ENCODE results near the gene RIN3. TPM values are rescaled to one million over a fixed set of nuclear protein-coding genes. Genes with fewer than 3 reads are reported as not detected.

The RIN3 gene
- total and polyA plus RNA-seq, 2 of the 4 experiments (the other 2 are of a cell fraction): 2.5 to 11.1 TPM

GRCh38 chr14:92716131-92716530 lies 202.6 kb downstream of the RIN3 start:
- Histone ChIP-seq H4K8ac (ENCODE audit: low read depth in 2 of 2, low read length in 2 of 2) (no peak overlapping the region), H3K18ac (ENCODE audit: low read depth, low read length) (no peak overlapping the region), H4K5ac (ENCODE audit: low read depth, low read length) (no peak overlapping the region), H4K91ac (ENCODE audit: insufficient read depth, low read depth, low read length) (no peak overlapping the region), H3K36me3 (ENCODE audit: control insufficient read depth, insufficient read depth, low read length) (no peaks in the 10 kb centered on the region), H4K20me1 (ENCODE audit: insufficient read depth, low read length) (no peaks in the 10 kb centered on the region), H2AK9ac (replicated peaks; ENCODE audit: low read depth, low read length, poor library complexity) (no peak overlapping the region), H3K4me2 (ENCODE audit: low read depth, low read length) (no peak overlapping the region), H2BK120ac (ENCODE audit: low read depth, low read length) (no peak overlapping the region), H2AK5ac (ENCODE audit: low read depth, low read length) (no peak overlapping the region), H2BK5ac (ENCODE audit: low read depth, low read length, poor library complexity, severe bottlenecking) (no peak overlapping the region), H3K4me3 (ENCODE audit: insufficient read depth, low read depth, low read length) (no peak overlapping the region), H3K27me3 (ENCODE audit: control insufficient read depth, insufficient read depth, low read length) (no peaks in the 10 kb centered on the region), H3K56ac (ENCODE audit: extremely low read depth, insufficient read depth, low read length) (no peak overlapping the region), H2BK20ac (ENCODE audit: low read depth, low read length) (no peak overlapping the region), H3K23ac (ENCODE audit: low read depth, low read length) (no peak overlapping the region), H2AFZ (replicated peaks; ENCODE audit: low read length, poor library complexity) (no peak overlapping the region), H2BK15ac (ENCODE audit: low read depth, low read length) (no peak overlapping the region), H3K4me1 (ENCODE audit: control insufficient read depth, insufficient read depth, low read length) (peaks cover 6% of the 10 kb centered on the region), H3K9me1 (ENCODE audit: insufficient read depth, low read length) (no peaks in the 10 kb centered on the region), H3K4ac (ENCODE audit: low read depth, low read length) (no peak overlapping the region), H3K9me3 (ENCODE audit: control insufficient read depth, insufficient read depth, low read length) (no peaks in the 10 kb centered on the region), H3K79me1 (ENCODE audit: low read depth in 1 of 2, low read length in 2 of 2) (no peaks in the 10 kb centered on the region), H3K9ac (ENCODE audit: low read depth, low read length) (no peak overlapping the region), H3K14ac (replicated peaks; ENCODE audit: low read depth, low read length) (no peak overlapping the region), H3K27ac (ENCODE audit: insufficient read depth, low read length) (no peak overlapping the region)
- ChIA-PET CTCF (interaction anchor here (1.6 kb wide), 1 partner anchor 29 kb away, joined by 5 read pairs; no protein-coding TSS in a partner anchor), POLR2A (ENCODE audit: unreplicated experiment) (no interaction called here)
- 76% methylated on average over 8 of the region's 10 CpGs; no CpG with 5 or more reads in 1 of the 2 experiments for WGBS, 2 experiments (ENCODE audit: extremely low coverage in 2 of 2, insufficient read length in 1 of 2)
- BruUV-seq (replicated peaks): no TSS peak
- no peak for DNase-seq
- dilution Hi-C loops (cut with HindIII; ENCODE audit: low sequenced_read_pairs, unreplicated experiment): no loop called here
- ATAC-seq (ENCODE audit: low read depth): no peak
- intact Hi-C loops (cut with micrococcal nuclease): no loop called here
- in situ Hi-C loops (cut with MboI; ENCODE audit: low sequenced_read_pairs): no loop called here
- TF ChIP-seq NFE2L2 (IDR thresholded peaks at IDR 0.05; ENCODE audit: low read depth, low read length): no peak
- no peak for TF ChIP-seq SMC3 (IDR thresholded peaks at IDR 0.05; ENCODE audit: low read depth, low read length)
- TF ChIP-seq MAZ (IDR thresholded peaks at IDR 0.05; ENCODE audit: borderline replicate concordance, low read depth, low read length): no peak
- TF ChIP-seq POLR2A (IDR thresholded peaks at IDR 0.05; ENCODE audit: low read depth, low read length): no peak
- TF ChIP-seq MAFK (IDR thresholded peaks at IDR 0.05; ENCODE audit: low read depth, low read length): no peak
- TF ChIP-seq CTCF (conservative IDR thresholded peaks at IDR 0.05; ENCODE audit: low read depth, low read length): no peak
- no peak for TF ChIP-seq FOS (IDR thresholded peaks at IDR 0.05; ENCODE audit: low read depth, low read length)
- TF ChIP-seq CHD1 (IDR thresholded peaks at IDR 0.05; ENCODE audit: low read depth, low read length): no peak
- no peak for TF ChIP-seq RCOR1 (IDR thresholded peaks at IDR 0.05; ENCODE audit: insufficient replicate concordance, low read length)
- TF ChIP-seq BHLHE40 (IDR thresholded peaks at IDR 0.05; ENCODE audit: low read depth, low read length): no peak
- TF ChIP-seq, protein P1, sequence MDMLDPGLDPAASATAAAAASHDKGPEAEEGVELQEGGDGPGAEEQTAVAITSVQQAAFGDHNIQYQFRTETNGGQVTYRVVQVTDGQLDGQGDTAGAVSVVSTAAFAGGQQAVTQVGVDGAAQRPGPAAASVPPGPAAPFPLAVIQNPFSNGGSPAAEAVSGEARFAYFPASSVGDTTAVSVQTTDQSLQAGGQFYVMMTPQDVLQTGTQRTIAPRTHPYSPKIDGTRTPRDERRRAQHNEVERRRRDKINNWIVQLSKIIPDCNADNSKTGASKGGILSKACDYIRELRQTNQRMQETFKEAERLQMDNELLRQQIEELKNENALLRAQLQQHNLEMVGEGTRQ (IDR thresholded peaks at IDR 0.05; ENCODE audit: low read depth, low read length): no peak
- no peak for TF ChIP-seq MXI1 (IDR thresholded peaks at IDR 0.05; ENCODE audit: borderline replicate concordance, low read depth, low read length)
- TF ChIP-seq RAD21 (IDR thresholded peaks at IDR 0.05; ENCODE audit: low read length): no peak
